GM20431 (cell line): ENCODE measurements around the gene ELAVL3.
"Not testable (repeated sequence)": the region's sequence is repeated elsewhere in the genome, so short reads cannot be mapped to it uniquely, and the experiment has no call there.

Source experiments
- in situ Hi-C: fragments of 300-500 bp; cut with MseI, MboI; formaldehyde crosslinking; loops from one replicate; pipeline ENCODE4 v1.15.0; 2020; ENCODE audit warnings: low sequenced_read_pairs; ENCODE audit not compliant: unreplicated experiment

The ELAVL3 gene

GRCh38 chr19:11489378-11489777 is 8.5 kb upstream of the ELAVL3 start:
- in situ Hi-C loops, result no loop called here

DNA sequence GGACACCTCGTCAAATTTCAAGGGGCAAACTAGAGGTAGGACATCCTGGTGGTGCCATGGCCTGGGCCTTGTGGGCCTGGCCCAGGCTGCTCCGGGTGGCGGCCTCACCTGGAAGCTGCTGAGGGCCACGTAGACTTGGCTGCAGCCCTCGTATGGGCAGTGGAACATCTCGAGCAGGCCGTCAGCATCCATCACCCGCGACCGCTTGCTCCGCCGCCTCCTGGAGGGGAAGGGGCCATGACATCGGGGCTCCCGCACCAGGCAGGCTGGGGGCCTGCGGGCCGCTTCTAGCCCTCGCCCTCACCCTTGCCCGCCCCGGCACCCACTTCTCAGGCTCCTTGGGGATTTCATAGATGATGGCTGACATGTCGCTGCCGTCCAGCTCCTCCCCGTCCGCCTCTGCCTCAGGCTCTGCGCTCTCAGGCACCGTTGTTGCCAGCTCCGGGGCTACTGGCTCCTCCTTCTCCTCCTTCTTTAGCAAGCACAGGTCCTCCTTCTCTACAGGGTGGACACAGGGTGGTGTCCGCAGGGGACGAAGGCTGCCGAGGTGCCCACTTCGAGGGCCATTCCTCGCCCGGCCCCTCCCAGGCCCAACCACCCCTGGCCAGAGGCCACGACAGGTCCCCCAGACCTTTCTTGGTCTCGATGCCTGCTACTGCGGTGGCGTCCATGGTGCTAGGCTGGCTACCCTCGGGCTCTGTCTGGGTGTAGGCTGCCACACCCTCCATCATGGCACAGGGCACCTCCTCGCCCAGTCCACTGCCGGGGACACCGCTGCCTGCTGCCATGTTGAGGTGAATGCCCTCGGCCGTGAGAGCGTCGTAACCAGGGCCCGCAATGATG is 6.0 kb upstream of the ELAVL3 start:
- in situ Hi-C loops, result no loop called here

DNA sequence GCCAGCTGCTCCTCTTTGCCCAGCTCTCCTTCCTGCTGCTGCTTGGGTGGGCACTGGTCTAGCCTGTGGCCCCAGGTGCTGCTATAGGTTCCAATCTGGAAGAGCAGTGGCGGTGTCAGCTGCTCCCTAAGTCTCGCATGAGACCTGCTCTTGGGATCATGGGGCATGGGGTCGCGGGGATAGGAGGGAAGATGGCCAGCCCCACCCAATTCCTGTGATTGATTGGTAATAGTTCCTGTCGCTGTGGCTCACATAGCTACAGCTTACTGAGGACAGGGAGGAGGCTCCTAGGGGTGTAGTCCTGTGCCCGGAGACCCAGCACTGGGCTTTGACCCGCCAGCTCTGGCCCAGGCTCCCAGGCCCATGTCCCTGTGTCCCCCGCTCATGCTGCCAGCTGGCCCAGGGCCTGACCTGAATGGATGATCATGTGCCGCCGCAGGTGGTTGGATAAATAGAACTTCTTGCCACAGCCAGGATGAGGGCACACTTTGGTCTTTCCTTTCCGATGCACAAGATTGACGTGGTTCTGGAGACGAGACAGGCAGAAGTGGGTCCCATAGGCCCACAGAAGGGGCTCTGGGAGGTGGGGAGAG is 4.5 kb upstream of the ELAVL3 start:
- in situ Hi-C loops, result no loop called here

- in situ Hi-C loops, result no loop called here
These were observed 2.7 kb upstream of the ELAVL3 start for GRCh38 chr19:11483366-11484111.

DNA sequence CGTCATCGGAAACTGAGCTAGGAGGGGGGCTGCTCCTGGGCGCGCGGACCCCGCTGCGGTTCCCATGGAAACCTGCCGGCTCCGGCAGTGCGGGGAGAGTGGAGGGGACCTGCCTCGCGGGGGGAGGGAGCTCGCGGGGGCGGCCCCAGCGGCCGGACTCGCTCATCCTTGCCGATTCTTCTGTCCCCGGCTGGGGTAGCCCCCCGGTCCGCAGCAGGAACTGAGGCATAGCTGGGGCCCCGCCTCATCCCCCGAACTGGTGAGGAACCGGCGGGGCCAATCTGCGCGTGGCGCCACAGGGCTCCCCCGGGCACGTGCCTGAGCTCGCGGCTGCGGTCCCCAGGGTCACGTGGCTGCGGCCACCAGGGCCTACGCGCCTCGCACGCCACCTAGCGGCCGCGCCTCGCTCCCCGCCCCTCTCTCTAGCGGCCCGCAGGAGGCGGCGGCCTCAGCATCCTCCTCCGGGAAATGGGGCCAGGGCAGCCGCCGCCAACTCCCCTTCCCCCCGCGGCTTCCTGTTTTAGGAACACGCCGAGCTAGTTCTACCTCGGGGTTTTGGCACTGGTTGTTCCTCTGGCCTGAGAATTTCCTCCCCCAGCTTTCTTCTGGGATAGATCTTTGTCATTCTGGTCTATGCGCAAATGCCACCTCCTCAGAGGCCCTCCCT is 1.7 kb upstream of the ELAVL3 start:
- in situ Hi-C loops, result no loop called here

- in situ Hi-C loops, result no loop called here
These were observed 913 bp upstream of the ELAVL3 start for GRCh38 chr19:11481534-11482383.

GRCh38 chr19:11479898-11480714 is 740 bp downstream of the ELAVL3 start:
- in situ Hi-C loops, result no loop called here

GRCh38 chr19:11479090-11479897 is 1.6 kb downstream of the ELAVL3 start:
- in situ Hi-C loops, result no loop called here

- in situ Hi-C loops, result no loop called here
These were observed 2.4 kb downstream of the ELAVL3 start for GRCh38 chr19:11478167-11479089.

GRCh38 chr19:11475861-11476260 is 5.0 kb downstream of the ELAVL3 start:
- in situ Hi-C loops, result no loop called here

GRCh38 chr19:11475343-11475742 is 5.5 kb downstream of the ELAVL3 start:
- in situ Hi-C loops, result not testable (repeated sequence)

GRCh38 chr19:11473725-11474124 is 7.1 kb downstream of the ELAVL3 start:
- in situ Hi-C loops, result no loop called here

- in situ Hi-C loops, result not testable (repeated sequence)
These were observed 12.5 kb downstream of the ELAVL3 start for GRCh38 chr19:11468266-11468845.

DNA sequence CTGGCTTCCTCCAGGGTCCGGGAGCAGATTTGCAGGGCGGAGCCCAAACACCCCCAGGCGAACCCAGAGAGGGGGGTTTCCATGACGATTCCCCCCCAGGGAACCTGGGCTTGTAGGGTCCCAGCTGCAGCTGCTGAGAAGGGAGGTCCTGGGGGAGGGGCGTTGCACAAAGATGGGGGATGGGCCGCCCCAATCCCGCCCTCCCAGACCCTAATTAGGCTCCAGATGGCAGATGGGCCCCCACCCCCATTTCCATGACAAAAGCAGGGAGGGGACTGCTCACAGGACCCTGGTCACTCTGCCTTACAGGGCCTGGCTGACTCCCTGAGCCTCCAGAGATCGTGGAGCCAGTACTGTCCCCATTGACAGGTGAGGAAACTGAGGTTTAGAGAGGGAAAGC is 15.2 kb downstream of the ELAVL3 start:
- in situ Hi-C loops, result no loop called here

DNA sequence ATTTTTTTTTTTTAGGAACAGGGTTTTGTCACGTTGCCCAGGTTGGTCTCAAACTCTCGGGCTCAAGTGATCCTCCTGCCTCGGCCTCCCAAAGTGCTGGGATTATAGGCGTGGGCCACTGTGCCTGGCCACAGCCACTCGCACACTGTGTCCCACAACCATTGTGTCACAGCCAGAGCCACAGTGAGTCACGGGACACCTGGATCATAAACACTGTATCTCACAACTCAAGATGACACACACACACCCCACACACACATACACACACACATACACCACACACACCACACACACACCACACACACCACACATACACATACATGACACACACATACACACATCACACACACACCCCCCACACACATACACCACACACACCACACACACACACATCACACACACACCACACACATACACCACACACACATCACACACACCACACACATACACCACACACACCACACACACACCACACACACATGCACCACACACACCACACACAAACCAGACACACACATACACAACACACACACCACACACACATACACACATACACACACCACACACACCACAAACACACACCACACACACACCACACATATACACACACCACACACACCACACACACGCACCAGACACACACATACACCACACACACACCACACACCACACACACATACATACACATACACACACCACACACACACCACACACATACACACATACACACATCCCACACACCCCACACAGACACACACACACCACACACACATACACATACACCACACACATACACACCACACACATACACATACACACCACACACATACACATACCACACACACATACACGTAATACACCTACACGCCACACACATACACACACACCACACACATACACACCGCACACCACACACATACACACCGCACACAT is 16.2 kb downstream of the ELAVL3 start:
- in situ Hi-C loops, result no loop called here

GRCh38 chr19:11463391-11463790 is 17.5 kb downstream of the ELAVL3 start:
- in situ Hi-C loops, result no loop called here
